Right renal cortex interstitium (tissue), 3 donors: ENCODE results near the gene EFNA4. TPM values are rescaled to one million over a fixed set of nuclear protein-coding genes. Genes with fewer than 3 reads are reported as not detected.

ENCODE experiments used
- DNase-seq, 3 donors: peaks; one replicate each; pipeline ENCODE4 v3.0.0-alpha.2; 2013; ENCODE audit warnings: low read depth in 3 of 3, low spot score in 2 of 3
- polyA plus RNA-seq, 3 donors: library from polyadenylated mRNA; unstranded; fragments of 120-200 nt; gene quantifications; one replicate each; pipeline ENCODE4 v1.2.1, GENCODE V29; 2013; ENCODE audit not compliant: insufficient read length in 3 of 3

EFNA4 gene
- polyA plus RNA-seq, 3 donors = 18.0 to 20.3 (median 18.5) TPM

DNA sequence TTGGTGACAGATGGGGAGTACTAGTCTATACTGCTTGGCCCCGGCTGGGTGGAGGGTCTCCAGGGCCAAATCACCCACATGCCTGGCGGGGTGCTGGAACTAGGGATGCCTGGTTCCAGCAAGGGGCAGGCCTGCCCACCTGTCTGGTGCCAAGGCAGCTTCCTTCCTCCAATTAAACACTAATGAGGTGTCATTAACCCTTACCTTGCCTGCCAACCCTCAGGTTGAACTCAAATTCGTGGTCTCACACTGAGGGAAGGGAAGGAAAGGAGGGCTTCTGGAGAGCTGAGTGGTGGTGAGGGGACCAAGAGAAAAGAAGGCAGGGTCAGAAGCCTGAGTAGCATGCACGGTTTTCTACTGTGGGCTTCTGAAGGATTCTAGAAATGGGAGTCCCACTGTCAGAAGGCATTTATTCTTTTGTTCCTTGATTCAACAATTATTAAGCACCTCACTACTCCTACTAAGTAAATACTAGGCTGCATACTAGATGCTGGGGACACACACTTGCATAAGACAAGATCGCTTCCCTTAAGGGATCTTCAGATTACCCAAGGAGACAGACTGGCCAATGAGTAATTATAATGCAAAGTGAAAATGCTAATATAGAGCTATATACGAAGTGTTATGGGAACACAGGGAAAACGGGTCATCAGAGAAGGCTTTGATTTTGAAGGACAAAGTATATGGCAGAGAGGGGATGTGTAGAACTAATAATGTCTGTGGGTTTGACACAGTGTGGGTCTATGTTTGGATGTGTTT lies 9.2 kb downstream of the EFNA4 start:
- no peak for DNase-seq

DNA sequence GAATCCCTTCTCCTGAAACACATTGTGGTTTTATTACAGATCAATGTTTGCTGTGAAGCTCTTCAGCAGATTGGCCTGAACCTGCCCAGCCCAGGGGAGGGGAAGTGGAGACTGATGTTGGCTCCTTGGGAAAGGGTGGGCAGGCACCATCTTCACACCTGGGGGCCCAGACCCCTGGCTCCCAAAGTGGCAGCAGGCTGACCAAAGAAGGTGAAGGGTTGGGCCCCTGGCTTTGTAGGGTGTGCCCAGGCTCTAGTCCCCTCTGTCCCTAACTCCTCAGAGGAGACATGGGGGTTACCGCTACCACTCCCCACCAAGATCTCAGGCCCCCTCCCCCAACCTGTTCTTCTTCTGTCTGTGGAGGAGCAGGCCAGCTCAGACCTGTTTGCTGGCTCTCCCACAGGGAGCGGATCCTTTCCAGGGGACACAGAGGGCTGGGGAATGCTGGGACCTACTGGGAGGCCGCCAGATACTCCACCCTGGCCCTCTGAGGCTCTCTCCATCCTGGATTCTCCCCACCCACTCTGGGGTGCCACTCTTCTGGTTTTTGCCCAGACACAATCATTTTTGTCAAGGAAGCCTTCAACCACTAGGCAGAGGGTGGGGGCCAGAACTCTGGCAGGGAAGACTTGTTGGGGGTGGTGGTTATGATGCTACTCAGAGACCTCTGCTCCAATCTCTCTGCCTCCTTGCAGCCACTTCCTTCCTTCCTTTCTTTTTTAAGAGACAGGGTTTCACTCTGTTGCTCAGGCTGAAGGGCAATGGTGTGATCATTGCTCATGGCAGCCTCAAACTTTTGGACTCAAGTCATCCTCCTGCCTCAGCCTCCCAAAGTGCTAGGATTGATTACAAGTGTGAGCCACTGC lies 10.1 kb downstream of the EFNA4 start:
- DNase-seq = no peak

DNA sequence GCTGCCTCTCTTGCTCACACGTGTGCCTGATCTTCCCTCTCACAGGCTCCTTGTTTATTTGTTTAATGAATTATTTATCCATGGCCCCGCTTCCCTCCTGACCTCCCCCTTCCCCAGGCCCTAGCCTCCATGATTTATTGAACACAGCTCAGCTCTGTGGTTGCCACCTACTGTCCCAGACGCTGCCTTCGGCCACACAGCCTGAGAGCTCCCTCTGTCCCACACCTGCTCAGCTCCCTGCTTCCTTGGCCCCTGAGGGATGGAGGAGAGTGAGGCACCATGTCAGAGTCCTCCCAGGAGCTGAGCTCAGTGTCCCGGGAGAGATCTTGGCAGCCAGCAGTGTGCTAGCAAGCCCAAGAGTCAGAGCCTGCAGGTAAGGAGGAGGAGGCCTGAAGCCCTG lies 12.0 kb downstream of the EFNA4 start:
- DNase-seq = no peak

DNA sequence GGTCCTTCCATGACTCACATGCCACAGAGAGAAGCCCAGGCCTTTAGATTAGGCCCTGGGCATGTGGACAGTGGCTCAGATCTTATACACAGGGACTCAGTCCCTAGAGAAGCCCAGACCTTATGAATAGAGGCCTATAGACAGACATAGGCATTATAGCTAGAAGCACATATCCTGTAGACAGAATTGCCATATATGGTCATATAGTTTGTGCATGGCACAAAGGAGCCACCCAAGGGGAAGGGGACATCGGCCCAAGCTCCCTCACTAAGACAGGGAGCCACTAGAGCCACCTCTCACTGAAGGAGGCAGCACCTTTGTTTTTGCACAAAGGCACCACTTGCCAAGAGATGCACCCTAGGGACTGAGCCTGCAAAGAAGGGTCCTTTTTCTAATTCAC lies 12.8 kb downstream of the EFNA4 start:
- DNase-seq = no peak

DNA sequence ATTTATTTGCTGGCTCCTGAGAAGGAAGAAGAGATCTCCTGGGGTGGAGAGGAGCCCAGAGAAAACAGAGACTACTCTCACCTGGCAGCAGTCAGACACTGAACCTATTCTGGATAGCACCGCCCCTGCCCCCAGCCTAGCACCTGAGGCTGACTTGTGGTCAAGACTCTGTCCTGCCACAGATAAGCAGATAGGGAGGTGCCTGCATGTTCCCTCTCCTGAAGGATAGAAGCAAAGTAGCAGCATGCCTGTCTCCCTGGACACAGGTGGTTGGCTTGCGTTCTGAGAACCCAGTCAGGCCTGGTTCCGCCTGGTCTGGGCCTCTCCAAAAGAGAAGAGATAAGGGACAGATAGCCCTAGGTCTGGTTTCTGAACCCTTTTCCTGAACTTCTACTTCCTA lies 13.8 kb downstream of the EFNA4 start:
- DNase-seq = no peak

DNA sequence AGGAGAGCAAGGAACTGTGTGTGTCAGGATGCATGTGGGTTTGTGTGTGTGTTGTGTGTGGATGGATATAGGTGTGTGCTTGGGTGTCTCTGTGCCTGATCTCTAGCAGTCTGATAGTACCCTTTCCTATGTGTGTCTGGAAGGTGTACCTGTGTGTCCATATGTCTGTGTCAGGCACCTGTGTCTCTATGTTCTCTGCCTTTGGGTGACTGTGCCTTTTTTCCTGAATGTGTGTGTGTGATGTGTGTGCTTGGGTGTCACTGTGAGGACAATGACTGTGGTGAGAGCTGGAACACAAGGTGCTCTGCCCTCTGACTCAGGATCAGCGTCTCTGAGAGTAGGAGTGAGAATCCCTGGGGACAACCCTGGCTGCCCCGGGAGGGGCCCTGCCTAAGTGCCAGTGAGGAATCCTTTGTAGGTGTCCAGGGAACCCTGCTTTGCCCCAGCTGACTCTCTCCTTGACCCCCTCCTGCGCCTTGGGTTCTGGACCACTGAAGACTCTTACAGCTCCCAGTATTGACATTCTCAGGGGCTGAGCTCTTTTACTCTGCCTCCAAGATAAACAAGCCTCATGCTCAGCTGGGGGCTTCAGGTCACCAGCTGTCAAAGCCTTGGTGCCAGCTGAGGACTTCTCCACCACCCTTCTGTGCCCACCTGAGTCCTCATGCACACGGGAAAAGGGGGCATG lies 14.4 kb downstream of the EFNA4 start:
- no peak for DNase-seq

DNA sequence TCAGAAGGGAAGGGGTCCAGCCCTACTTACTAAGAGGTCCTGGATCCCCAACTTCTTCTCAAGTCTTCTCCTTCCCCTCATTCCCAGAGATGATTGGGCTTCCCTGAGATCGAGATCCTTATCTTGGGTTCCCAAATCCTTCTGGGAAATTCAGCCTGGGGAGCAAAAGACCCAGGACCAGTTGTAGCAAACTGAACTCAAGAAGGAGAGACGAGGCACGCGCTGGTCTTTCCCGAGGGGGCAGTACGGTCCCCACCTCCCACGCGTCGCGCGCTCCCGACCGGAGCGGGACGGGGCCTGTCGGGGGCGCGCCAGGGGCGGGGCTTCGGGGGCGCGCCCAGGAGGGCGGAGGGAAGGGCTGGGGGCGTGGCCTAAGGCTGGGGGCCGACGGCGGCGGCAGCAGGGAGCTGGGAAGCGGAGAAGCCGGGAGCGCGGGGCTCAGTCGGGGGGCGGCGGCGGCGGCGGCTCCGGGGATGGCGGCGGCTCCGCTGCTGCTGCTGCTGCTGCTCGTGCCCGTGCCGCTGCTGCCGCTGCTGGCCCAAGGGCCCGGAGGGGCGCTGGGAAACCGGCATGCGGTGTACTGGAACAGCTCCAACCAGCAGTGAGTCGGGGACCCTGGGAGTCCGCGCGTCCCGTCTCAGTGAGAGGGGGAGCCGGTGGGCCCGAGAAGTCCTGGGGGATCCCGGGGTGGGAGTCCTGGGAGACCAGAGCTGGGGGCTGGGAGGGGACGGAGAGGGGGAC lies 15.1 kb downstream of the EFNA4 start, which contains the start of gene EFNA3:
EFNA3 (plus strand) TSS at position 369 of the 741 bp plus-strand sequence; CDS start at position 474, 105 bp downstream.
- no peak for DNase-seq

DNA sequence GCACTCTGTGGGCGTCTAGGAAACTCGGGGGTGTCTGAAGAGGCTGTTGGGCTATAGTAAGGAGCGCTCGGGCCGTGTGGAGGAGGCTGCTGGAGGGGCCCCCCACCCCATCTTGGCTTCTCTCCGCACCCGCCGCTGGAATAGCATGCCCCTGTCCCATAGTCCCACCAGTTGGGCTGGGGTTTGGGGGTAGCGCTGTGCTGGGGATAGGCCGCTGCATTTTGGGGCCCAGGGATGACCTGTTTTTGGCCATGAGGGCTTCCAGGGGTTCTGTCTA lies 15.6 kb downstream of the EFNA4 start:
- DNase-seq = no peak

DNA sequence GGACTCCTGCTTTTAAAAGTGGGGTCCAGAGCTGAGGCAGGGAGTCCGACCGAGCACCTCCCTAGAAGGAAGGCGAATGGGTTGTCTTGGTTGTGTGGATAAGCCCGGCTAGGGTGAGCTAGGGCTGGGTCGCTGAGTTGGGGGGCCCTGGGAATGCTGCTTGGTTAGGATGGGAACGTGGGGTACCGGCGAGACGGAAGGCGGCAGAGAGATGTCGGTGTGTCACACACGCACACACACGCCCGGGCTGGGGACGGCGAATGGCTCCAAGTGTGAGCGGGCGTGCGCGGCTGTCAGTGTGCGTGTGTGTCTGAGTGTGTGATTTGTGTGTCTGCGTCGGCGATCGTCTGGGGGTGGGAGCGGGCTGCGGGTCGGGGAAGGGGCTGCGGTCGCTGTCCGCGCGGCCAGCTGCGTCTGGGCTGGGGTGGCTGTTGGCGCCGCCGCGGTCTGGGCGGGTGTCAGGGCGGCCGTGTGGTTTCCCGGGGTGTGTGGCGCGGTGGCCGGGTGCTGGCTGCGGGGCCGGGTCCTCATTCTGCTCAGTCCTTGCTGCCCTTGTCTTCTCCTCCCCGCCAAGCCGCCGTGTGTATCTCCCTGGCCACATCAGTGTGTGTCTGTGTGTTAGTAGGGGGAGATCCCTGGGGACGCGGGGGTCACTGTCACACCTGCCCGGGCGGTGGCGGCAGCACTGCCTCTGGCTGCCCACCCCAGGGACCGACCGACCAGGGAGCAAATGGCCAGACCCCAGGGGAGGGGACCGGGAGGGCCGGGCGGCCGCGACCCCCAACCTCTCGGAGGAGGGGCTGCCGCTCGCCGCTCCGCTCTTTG lies 16.2 kb downstream of the EFNA4 start:
- no peak for DNase-seq

DNA sequence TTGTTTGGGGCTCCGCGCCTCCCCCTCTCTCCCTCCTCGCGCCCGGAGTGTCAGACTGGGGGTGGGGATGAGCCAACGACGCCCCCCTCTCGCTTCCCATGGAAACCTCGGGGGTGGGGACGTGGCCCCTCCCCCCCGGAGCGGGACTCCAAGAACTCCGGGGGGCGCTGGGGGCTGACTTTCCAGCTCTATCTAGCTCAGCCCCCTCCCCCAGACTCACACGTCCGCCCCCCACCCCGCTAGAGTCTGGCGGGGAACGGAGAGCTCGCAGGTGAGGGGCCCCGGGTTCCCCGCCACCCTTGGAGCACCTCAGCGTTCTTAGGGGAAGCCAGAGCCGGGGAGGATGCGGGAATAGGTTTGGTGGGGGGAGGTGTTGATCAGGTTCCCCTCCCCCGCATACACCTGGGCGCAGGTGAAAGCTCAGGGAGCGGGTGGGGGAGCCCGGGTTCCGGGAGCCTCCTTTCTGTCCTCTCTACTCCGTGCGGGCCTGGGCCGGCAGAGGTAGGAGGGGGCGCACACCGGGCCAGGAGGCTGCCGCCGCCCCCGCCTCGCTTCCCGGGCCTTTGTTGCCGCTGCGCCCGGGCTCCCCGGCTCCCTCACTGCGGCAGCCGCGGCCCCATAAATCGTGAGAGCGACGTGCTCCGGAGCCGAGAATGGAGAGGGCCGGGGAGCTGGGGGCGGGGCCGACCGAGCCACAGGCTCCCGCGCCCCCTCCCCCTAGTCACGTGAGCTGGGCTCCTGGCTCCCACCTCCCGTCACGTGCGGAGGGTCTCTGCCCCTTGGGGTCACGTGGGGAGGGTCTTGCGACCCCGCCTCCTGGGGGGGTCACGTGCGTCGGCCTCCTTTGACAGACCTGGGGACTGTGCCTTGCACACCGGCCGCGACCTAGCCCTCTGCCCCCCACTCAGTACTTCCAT lies 17.0 kb downstream of the EFNA4 start:
- DNase-seq = no peak

DNA sequence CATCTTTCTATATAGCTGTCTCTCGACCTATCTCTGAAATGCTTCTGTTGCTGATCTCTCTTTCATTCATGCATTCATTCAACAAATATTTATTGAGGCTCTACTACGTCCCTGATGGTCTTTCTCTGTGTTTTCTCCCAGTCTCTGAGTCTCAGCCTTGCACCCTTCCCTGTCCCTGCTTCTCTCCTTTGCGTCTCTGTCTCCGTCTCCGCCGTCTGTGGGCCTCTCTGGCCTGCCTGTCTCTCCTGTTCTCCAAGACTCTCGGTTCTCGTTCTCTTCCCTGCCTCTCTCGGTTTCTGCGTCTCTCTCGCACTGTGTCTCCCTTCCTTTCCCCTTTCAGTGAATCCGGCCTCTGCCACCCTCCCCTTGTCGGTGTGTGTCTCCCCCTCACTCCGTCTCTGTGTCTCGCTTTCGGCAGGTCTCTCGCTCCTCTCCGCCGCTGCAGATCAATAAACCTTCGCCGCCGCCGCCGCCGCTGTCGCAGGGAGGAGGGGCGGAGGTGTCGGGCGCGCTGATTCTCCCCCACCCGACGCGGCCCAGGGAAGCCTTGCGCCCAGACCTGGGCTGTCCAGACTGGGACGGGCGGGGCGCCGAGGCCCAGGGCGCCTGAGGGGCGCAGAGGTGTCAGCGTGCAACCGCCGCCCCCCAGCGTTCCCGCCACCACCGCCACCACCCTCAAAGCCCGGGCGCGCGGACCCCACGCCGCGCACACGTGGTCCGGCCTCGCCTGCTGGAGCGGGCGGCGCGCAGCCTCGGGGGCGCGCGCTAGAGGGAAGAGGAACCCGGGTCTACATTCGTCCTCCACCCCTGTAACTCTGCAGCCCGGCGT lies 18.1 kb downstream of the EFNA4 start:
- no peak for DNase-seq

DNA sequence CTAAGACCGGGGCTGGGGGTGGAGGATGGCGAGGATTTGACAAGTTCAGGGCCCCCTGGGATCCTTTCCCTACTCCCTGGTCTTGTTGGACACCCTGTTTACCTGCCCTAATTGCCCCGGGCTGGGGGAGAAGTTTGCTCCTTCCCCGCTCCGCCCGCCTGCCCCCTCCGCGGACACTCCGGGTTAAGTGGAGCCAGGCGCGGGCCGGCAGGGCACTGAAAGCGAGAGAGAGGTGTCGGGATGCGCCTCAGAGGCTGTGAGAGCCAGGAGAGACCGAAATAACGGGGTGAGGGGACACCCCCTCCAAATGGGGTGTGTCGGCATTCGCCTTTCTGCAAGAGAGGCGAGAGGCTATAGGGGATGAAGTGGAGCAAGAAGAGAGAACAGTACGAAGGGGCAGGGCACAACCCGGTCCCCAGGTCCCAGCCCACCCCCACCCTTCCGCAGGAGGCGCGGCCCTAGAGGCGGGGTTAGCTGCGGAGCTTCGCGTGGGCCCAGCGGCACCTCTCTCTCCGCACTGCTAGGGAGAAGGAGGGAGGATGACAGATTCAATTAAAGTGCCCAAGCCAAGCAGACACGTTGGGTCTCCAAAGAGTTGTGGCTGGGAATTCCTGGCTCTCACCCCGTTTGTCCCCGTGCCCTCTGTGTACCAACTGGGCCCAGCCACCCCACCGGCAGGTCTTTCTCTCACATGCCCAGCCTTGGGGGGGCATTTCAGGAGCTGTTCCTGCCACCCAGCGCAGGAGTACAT lies 18.9 kb downstream of the EFNA4 start:
- DNase-seq = no peak

DNA sequence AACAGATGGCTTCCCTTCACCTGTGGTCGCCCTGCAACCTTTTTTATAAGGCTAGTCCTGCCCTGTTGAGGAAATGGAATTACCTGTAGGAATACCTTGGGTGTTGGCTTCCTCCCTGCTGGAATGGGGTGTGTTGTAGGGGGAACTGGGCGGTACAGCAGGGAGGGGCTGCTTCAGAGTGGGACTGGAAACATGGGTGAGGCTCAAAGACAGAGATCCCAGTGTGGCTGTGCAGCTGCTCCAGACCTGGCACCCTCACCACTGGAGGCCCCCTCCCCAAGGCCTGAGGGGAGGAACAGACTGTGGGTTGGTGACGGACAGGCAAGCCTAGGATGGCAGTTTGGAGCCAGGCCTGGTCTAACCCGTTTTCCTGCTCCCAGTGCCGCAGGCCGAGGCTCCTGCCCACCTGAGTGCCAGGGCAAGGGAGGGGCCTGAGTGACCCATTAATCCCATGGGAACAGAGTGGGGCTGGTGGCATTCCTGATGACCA lies 19.6 kb downstream of the EFNA4 start:
- DNase-seq = no peak

DNA sequence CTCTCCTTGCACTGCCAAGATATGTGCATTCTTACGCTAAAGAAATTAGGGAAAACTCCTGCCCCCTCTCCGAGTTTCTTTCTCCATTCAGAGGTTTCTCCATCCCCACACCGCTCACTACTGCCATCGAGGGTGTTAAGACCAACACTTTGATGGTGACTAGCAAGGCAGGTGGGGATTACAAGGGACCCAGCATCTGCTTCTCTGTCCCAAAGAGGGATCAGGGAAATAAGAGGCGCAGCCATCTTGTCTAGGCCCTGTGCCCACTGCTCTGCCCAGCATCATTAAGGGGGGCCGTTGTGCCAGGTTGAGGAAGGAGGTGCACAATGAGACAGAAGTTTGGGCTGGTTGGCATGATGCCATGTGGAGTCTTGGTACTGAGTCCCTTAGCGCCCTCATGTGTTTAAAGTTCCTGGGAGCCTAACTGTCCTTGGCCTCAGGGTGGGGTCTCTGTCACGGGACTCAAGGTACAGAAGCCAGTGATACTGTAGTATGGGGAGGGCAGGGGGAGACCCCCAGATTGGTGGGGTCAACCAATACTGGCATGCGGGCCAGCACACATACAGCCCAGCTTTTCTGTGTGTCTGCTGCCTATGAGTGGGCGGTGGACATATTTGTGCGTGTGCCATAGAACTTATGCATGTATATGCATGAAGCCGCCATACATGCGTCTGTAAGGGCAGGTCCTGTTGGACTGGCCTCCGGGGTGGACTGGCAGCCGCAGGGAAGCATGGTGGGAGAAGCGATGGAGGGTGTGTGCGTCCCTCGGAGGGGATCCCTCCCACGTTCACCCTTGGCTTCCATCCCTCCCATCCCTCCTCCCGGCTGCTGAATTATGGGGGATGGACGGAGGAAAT lies 20.6 kb downstream of the EFNA4 start:
- DNase-seq = no peak

DNA sequence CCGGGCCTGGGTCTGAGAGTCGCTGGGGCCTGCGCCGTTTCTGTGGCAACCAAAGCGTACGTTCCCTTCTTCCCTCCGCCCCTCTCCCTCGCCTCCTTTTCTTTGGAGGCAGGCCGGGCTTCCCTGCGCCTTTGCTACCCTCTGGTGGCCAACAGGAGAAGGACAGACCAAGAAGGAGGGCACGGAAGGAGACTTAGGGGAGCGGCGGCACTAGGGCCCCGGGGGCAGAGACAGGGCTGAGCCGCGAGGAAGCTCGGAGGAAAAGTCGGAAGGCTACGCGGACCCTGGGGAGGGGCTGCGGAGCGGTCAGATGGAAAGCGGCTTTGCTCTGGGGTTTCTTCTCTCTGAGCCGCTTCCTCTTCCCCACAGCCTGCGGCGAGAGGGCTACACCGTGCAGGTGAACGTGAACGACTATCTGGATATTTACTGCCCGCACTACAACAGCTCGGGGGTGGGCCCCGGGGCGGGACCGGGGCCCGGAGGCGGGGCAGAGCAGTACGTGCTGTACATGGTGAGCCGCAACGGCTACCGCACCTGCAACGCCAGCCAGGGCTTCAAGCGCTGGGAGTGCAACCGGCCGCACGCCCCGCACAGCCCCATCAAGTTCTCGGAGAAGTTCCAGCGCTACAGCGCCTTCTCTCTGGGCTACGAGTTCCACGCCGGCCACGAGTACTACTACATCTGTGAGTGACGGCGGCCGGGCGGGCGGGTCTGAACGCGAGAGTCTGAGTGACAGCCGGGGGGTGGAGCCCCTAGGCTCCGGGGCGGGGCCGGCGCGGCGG lies 21.4 kb downstream of the EFNA4 start:
- peak; percentile 93 to 99 (median 94) for DNase-seq
